Measurements from ENCODE around the gene FLRT3. TPM values are rescaled to one million over a fixed set of nuclear protein-coding genes. Genes with fewer than 3 reads are reported as not detected.

The FLRT3 gene
- total and polyA plus RNA-seq, 10 donors, result 0.02 to 0.34 (median 0.10) TPM; not detected in 1

DNA sequence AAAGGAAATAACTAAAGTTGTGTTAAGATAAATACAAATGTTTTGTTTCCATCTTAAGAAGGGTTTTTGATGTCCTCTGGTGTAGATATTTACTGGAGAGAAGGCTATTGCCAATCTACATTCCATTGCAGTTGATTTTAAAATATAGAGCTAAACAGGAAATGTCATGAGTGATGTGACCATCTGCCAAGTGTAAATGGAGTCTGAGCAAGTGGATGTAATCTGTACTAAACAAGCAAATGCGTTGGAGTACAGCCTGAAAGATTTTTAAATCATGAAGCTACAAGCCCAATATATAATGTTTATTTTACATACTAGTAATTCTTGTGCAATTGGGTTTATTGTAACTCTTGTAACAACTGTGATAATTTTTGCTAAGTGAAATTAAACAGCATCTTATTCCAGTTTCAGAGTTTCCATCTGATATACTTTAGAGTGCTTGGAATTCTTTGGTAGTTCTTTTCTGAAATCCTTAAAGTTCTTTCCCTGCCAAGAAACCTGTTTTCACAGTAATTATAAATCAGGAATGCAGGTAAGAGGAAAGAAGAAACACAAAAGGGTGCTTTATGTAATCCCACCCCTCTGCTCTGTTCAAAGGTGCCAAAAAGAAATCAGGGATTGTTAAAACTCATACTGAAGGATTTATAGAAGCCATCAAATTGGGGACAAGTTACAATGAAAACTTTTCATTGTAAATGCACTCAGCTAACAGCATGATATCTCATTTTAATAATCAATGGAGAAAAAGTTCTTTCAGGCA, 47.2 kb upstream of the FLRT3 start:
- TF ChIP-seq CTCF (IDR thresholded peaks at IDR 0.05 in 8 of 11, conservative IDR thresholded peaks at IDR 0.05 in 3 of 11) (no peak), POLR2AphosphoS5 (IDR thresholded peaks at IDR 0.05) (no peak), POLR2A (IDR thresholded peaks at IDR 0.05) (no peak)
- Histone ChIP-seq H3K27me3 (replicated peaks in 1 of 7) (no peaks in the 10 kb centered on the region), H3K4me1 (no peaks in the 10 kb centered on the region), H3K9me3 (peaks cover 0 to 49% (median 23%) of the 10 kb centered on the region in 8 donors), H3K27ac (no peak overlapping the region), H3K36me3 (no peaks in the 10 kb centered on the region), H3K4me3 (no peak overlapping the region)
- WGBS, 5 donors, result 37 to 65% (median 48%) methylated on average over 1 of the region's 1 CpG
- no peak for DNase-seq
- intact Hi-C loops (cut with DNase I; ENCODE audit: low total_unique reads), result no loop called here

DNA sequence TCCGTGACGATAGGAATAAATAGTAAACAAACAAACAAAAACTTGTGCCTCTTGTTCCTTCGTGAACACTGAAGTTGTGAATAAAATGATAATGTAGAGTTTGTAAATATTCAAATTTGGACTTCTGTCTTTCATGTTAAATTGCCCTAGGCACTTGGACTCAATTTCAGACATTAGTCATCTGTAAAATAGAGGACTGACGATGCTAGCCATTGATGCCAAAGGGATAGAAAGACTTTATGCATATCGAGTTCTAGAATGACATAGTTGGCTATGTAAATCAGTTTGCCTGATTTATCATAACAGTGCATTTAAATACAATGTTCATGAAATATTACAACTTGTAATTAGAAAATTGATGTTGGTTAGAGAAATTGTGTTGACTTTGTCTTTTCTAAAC, 45.9 kb upstream of the FLRT3 start:
- WGBS, 5 donors, result 81 to 93% (median 85%) methylated on average over 5 of the region's 5 CpGs
- Histone ChIP-seq H3K36me3 (no peaks in the 10 kb centered on the region), H3K4me3 (no peak overlapping the region), H3K27ac (no peak overlapping the region), H3K4me1 (no peaks in the 10 kb centered on the region), H3K9me3 (peaks cover 0 to 36% (median 17%) of the 10 kb centered on the region in 8 donors), H3K27me3 (replicated peaks in 1 of 7) (no peaks in the 10 kb centered on the region)
- intact Hi-C loops (cut with DNase I; ENCODE audit: low total_unique reads), result no loop called here
- TF ChIP-seq POLR2AphosphoS5 (IDR thresholded peaks at IDR 0.05) (no peak), CTCF (IDR thresholded peaks at IDR 0.05 in 8 of 11, conservative IDR thresholded peaks at IDR 0.05 in 3 of 11) (no peak), POLR2A (IDR thresholded peaks at IDR 0.05) (no peak)
- DNase-seq, result no peak

GRCh38 chr20:14378326-14378725, 40.9 kb upstream of the FLRT3 start:
- Histone ChIP-seq H3K4me3 (no peak overlapping the region), H3K27ac (no peak overlapping the region), H3K27me3 (replicated peaks in 1 of 7) (no peaks in the 10 kb centered on the region), H3K4me1 (no peaks in the 10 kb centered on the region), H3K36me3 (no peaks in the 10 kb centered on the region), H3K9me3 (peaks cover 0 to 15% (median 0%) of the 10 kb centered on the region in 8 donors)
- DNase-seq, result no peak
- no peak for TF ChIP-seq CTCF (IDR thresholded peaks at IDR 0.05 in 8 of 11, conservative IDR thresholded peaks at IDR 0.05 in 3 of 11)
- TF ChIP-seq POLR2AphosphoS5 (IDR thresholded peaks at IDR 0.05), result no peak
- no peak for TF ChIP-seq POLR2A (IDR thresholded peaks at IDR 0.05)
- intact Hi-C loops (cut with DNase I; ENCODE audit: low total_unique reads), result no loop called here

DNA sequence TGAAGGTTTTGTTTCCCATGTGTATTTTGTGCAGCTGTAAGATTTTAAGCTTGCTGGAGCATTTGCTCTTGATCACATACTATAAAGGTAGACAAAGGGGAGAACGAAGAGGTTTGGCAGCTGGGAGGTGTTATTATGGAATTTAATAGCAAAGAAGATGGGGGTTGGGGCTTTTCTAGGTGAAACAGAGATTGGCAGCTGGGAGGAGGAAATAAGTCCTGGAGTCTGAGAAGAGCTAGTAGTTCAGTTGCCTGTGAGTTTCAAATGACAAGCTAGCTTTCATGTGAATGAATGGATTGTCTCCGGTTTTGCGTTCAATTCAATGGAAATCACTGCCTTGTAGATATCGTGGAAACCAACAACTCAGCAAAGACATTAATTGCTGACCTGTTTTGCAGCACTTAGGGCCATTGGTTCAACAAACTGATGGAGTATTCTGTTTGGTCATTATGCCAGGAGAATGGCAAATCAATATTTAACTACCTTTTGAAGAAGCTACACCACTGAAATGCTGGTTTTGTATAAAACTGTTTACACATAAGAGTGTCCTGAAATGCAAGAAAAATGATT, 38.1 kb upstream of the FLRT3 start:
- Histone ChIP-seq H3K27me3 (replicated peaks in 1 of 7) (no peaks in the 10 kb centered on the region), H3K27ac (no peak overlapping the region), H3K4me3 (no peak overlapping the region), H3K36me3 (no peaks in the 10 kb centered on the region), H3K4me1 (no peaks in the 10 kb centered on the region), H3K9me3 (peaks cover 0 to 3% (median 0%) of the 10 kb centered on the region in 8 donors)
- DNase-seq, result no peak
- intact Hi-C loops (cut with DNase I; ENCODE audit: low total_unique reads), result no loop called here
- WGBS, 5 donors, result 60 to 72% (median 68%) methylated on average over 4 of the region's 4 CpGs
- TF ChIP-seq CTCF (IDR thresholded peaks at IDR 0.05 in 8 of 11, conservative IDR thresholded peaks at IDR 0.05 in 3 of 11), result no peak

All from spleen (tissue), 11 donors.